HS-5 (cell line): Measurements from ENCODE around the gene CXCR6.

Experiments used
- DNase-seq: peaks from one replicate; pipeline ENCODE4 v3.0.0-alpha.2; 2012; ENCODE audit warnings: low read depth

Gene CXCR6

DNA sequence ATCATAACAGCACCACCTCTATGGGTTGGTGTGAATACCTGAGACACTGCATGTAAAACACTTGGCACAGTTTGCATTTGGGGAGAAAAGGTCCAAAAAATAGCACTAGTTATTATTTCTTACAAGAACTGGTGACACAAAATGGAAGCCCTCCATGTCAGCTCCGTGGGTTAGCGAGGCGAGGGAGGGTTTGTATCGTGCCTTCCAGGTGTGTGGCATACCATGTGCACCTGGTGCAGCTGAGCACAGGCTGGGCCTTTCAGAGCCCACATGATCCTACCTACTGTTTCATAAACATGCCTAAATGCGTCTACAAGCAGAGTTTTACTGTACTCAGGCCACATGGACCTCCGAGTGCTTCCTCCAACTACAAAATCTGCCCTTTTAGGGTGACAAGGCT is 5.6 kb downstream of the CXCR6 start:
- no peak for DNase-seq

GRCh38 chr3:45949432-45949831 is 6.2 kb downstream of the CXCR6 start:
- DNase-seq = no peak

DNA sequence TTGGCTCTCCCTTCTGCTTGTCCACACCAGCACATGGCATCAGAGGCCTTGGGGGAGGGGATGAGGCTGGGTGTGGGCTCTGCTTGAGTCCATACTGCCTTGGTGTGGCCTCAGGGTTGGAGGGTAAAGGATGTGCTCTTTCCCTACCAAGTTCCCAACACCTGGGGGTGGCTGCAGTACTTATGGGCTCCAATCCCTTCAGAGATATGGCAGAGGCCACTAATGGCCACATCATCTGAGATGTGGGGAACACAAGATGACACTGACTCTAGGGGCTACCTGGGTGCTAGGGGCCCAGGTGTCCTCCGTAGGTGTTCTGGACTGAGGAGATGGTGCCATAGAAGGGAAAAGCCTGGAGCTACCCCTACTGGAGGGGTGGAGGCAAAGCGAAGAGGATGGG is 6.9 kb downstream of the CXCR6 start:
- DNase-seq = no peak

DNA sequence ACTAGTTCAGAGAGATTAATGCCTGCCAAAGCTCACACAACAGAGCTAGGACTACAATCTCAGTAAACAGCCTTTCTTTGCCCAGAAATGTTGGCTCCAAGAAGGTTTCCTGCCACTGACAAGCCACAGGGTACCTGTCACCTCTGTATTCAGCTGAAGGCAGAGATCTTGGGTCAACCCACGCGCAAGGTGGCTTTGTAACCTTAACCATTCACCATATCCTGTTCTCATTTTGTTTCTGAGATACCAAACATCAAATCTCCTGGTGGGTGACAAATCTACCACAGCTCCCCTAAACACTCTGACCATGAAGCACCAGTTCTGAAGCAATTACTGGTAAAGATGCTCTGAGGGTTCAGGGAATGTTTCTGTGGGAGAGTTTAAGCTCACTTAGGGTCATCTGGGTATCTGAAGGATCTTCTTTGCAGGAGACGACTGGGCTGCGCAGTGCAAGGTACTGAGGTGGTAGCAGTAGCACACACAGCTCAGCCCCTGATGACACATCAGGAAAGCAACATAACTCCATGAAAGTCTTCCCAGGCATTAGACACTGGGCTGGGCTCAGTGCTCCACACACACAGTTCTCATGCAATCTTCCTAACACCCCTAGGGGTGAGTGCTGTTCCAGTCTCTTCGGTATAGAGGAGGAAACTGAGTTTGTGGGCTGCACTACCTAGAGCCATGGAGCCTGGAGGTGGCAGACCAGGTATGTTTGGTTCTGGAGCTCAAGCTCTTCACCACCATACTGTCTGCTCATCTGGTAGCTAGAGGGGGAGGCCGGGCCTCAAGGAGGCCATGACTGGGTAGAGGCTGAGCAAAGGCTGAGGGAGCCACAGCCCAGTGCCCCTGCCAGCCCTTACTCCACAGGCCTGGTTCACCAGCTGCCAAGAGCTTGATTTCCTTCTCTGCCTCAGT is 7.7 kb downstream of the CXCR6 start:
- DNase-seq = no peak

DNA sequence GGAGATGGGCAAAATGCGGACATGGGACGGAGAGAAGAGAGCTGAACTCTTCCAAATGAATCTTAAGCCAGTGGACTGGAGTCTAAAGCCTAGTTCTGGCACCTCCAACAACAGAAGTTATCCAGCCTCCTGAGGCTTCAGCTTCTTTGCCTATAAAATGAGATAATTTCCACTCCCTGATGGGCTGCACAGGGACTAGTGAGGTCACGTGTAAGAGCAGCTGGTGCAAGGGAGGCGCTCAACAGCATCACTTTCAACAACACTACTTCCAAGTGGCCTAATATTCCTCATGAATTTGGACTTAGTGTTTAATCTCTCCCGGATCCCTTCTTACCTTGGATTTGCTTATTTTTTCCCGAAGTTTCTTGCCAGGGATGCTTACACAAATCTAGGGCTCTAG is 8.7 kb downstream of the CXCR6 start:
- DNase-seq = no peak

DNA sequence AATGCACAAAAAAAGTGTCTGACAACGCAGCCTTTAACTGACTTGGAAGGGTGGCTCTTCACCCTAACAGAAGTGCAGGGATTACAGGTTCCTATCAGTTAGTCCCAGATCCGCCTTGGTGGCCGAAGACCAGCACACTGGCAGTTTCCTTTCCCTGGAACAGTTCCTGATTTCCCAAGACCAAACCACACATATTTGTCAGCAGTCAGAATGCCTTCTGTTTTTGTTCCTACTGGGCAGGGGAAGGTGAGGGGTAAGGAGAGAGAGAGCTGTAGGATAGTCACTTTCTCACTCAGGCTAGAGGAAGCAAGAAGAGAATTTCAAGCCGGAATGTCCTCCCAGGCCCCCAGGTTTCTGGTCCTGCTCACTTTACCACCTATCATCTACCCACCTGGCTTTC is 9.2 kb downstream of the CXCR6 start:
- DNase-seq = no peak

GRCh38 chr3:45953536-45953935 is 10.3 kb downstream of the CXCR6 start:
- DNase-seq = no peak

- no peak for DNase-seq
Measured at GRCh38 chr3:45954306-45954705, 11.0 kb downstream of the CXCR6 start.

DNA sequence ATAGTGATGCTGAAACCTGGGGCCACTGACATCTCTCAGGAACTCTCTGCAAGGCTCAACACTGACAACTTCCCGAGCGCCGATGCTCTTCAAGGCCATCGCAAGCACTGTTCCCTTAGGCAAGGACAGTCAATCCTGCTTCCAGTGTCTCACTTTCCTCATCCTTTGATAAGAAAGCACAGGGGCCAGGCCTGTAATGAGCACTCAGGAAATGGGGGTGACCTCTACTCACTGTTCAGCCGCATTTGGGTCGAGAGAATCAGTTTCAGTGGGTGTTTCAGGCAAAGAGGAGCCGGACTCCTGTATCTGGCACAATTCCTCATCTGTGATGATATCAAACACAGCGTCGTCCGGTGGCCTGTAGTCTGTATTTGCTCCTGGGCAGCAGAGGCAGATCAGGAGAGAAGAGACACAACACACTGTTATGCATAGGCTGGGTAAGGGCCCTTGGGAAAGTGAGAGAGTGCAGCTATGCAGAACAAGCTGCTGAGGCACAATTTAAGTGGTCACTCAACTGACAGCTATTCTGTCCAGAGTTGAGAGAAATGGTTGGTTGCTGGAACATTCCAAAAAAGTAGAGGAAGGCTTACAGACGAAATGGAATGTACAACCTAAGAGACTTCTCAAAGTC is 11.9 kb downstream of the CXCR6 start:
- DNase-seq = no peak

DNA sequence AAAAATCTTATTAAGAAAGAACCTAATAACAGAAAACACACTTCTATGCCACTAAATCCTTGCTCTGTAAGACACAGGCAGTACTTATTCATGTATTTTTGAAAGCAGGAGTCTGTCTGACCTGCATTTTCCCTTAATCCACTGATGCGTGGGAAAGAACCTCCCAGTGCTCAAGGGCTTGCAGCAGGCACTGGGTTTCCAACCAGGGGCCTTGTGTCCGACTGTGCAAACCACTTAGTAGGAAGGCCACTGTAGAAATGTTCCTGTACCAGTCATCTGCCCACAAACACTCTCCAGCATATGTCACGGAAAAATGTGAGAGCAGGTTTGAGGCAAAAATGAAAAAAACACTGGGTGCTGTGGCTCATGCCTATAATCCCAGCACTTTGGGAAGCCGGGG is 12.4 kb downstream of the CXCR6 start:
- no peak for DNase-seq

DNA sequence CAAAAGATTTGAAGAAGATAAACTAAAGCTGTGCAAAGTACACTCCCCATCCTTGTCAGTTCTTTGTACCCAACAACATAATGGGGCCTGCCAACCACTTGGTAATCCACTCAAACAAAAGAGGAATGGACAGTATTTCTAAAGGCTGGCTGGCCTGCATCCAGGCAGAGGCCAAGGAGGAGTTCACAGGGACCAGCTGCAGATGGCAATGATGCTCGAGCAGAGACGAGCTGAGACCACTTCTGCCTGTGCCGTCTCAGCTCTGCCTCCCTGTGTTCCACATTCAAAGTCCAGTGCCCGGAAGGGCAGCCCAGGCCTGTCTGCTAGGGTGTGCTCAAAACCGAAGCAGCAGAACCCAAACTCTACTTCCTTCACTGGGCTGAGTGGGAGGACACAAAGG is 14.3 kb downstream of the CXCR6 start:
- DNase-seq = no peak

DNA sequence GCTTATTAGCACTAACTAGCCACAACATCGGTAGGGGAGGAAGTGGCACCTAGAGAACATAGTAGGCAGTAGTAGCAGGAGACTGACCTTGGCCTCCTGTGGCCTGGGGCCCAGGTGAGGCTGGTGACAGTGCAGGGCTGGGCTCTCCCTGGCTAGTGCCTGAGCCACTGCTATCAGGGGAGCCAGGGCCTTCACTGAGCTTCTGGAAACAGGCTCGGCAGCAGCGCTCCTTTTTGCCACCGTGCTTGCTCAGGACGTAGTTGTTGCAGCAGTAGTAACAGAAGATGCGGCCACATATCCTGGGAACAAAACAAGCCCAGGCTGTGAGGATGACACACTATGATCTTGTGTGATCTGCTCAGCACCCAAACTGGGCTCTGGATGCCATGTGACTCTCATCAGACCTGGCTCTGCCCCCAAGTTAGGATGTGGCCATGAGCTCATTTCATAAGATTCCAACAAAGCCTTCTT is 15.1 kb downstream of the CXCR6 start:
- DNase-seq = no peak

DNA sequence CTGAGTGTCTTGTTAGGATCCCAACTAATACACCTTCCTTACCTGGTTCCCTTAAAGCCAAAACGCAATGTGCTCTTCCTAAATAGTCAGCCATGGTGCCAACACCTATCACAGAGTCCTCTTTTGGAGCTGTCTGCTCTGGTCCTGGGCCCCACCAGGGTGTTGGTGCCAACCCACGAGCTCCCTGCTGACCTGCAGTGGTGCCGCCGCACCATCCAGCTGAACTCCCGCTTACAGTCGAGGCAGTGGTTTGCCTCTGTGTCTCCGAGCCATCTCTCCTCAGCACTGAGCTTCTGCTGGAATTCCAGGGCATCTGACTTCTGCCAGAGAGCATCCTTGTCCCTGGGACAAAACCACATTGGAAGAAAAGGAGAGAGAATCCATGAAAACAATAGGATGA is 15.9 kb downstream of the CXCR6 start:
- DNase-seq = no peak

DNA sequence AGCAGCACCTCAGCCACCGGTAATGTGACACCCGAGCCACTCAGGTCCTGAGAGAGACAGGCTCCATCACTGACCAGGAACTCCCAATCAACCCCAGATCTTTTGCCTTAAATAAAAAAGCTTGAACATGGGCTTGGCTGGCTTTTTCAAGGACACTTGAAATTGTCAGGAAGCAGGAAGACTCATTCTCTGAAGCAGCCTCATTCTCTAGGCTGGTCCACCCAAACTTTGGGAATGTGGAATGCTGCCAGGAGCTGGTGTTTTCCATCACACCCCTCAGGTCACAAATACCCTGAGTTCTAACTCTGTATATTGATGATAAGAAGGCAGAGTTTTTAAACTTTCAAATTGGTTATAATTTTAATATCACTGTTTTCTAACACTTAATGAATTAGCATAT is 17.0 kb downstream of the CXCR6 start:
- DNase-seq = no peak

DNA sequence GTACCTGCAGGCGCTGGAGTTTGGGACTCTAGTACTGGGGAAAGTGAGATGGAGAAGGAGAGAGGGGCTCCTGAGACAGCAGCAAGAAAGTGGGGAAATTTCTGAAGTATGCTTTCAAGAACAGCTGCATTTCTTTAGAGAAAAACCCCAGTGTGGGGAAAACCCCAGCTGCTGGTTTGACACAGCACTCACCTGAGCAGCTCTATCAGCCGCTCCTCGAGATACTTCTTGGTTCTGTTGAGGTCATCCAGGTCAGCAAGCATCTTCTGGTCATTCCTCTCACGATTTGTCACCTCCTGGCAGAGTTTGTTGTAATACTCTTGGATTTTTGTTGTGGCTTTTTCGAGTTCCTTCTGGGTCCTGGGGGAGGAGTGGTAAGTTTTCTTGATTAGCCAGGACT is 18.8 kb downstream of the CXCR6 start:
- DNase-seq = no peak

DNA sequence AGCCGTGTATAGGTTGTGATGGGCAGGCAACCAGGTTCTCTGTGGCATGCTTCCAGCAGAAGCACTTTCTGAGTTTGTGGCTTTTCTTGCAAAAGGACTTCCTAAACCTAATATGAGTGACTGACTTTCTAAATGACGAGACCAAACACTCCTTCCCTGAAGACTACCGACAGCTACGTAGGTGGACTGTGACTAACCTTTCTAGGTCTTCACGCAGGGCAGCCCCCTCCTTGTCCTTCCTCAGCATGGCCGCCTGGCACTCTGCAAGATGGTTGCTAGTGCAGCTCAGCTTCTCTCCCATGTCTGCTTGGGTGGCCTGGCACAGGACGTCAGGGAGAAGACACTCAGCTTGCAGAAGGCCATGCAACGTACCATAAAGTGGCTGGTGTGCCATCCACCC is 20.9 kb downstream of the CXCR6 start:
- no peak for DNase-seq

DNA sequence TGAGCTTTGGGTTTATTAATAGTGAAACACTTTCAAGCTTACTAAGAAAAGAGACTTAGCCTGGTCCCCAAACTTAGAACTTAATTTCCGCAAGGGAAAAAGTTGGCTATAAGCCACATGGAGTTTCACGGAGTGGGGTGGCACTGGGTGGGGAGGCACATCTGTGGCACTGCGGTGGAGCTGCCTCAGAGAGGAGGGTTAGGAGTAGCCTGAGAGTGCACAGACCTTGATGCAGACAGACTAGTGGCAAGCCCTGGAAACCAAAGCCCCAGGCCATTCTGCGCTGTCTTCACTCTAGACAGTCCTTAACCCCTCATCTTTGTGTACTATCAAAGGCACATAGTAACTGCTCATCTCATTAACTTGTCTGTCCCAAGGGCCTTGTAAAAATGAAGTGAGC is 22.0 kb downstream of the CXCR6 start:
- DNase-seq = no peak

DNA sequence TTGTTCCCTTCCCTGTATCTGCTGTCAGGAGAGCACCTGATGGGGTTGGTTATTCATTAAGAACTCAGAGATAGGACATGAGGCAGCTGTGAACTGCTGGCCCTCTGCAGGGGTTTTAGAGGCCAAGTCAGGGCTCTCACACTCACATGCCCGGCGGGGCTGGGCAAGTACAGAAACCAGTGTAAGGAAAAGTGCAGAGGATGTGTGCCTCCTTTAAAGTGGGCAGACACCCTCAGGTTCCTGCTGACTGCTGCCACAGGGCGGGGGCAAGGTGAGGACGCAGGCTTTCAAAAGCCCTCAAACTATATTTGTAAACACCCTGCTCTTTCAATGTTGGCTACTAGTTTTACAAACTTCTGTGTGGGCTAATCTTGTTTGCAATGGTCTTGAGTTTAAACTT is 22.4 kb downstream of the CXCR6 start:
- no peak for DNase-seq

DNA sequence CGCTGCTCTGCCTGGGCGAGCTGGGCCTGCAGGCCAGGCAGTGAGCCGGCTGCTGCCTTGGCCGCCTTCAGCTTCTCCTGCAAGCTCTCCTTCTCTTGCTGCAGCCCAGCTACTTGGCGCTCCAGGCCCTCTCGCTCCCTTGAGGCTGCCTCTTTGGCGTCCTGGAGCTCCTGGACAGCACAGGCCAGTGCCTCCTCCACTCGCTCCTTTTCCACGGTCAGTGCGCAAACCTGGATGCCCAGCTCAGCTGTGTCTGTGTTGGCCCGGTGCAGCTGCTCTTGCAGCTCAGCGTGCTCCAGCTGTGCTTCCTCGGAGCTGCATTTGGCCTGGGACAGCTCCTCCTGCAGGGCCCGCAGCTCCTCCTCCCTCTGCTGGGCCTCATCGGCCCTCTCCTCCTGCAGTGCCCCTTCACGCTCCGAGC is 23.1 kb downstream of the CXCR6 start:
- DNase-seq = no peak

DNA sequence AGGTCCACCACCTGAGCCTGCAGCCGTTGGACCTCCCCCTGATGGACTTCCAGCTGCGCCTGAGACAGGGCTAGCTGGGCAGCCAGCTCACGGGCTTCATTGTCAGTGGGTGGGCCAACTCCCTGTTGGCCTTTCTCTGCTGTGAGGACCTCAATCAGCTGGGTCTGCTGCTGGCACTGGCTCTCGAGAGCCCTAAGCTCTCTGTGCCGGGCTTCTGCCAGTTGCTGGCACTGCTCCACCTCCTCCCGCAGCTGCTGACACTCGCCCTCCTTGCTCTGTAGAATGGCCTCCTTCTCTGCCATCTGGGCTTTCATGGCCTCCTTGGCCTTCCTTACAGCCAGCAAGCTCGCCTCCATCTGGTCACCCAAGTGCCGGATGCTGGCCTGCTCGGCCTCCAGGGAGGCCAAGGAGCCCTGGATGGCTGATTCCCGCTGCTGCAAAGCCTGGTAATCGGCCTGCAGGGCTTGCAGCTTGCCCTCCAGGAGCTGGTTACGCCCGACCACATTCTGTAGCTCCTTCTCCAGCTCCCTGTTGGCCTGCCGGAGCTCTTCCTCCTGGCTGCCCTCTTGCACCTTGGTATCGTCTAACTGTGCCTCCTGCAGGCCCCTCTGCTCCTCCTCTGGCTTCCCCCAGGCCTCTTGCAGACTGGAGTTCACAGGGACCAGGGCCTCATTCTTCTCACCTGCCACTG is 23.8 kb downstream of the CXCR6 start:
- DNase-seq = no peak

- no peak for DNase-seq
Measured at GRCh38 chr3:45967724-45968123, 24.5 kb downstream of the CXCR6 start.

GRCh38 chr3:45968149-45968548 is 24.9 kb downstream of the CXCR6 start:
- DNase-seq = no peak

- DNase-seq = no peak
Measured at GRCh38 chr3:45968706-45969105, 25.4 kb downstream of the CXCR6 start.
